NCI-H2196 treated with DMSO at 0.1 percent for 48 hours (cell line): ENCODE measurements around the gene TAS2R3.
A peak's percentile ranks its signal among the peaks of the same experiment; 100 is the strongest.
"Not testable (repeated sequence)": the region's sequence is repeated elsewhere in the genome, so short reads cannot be mapped to it uniquely, and the experiment has no call there.

Experiments used
- DNase-seq: peaks from one replicate; lab custom pipeline; 2025; ENCODE audit not compliant: unreplicated experiment; lab: John Stamatoyannopoulos, UW

TAS2R3 gene

GRCh38 chr7:141763797-141764196 lies at the start of gene TAS2R3:
Gene TAS2R3 (plus strand): TSS chr7:141764097. CDS start chr7:141764159, 62 bp downstream.
- no peak for DNase-seq

- no peak for DNase-seq
Observed at GRCh38 chr7:141714571-141714970, 49.3 kb upstream of the TAS2R3 start.

GRCh38 chr7:141715018-141715417 lies 48.9 kb upstream of the TAS2R3 start:
- DNase-seq = no peak

- no peak for DNase-seq
Observed at GRCh38 chr7:141715794-141716689, 47.9 kb upstream of the TAS2R3 start.

GRCh38 chr7:141717450-141717849 lies 46.4 kb upstream of the TAS2R3 start:
- DNase-seq = no peak

GRCh38 chr7:141722529-141722928 lies 41.4 kb upstream of the TAS2R3 start:
- DNase-seq = no peak

- no peak for DNase-seq
Observed at GRCh38 chr7:141729020-141729419, 34.9 kb upstream of the TAS2R3 start.

GRCh38 chr7:141731476-141732149 lies 32.3 kb upstream of the TAS2R3 start:
- no peak for DNase-seq

- no peak for DNase-seq
Observed at GRCh38 chr7:141737118-141737835, 26.6 kb upstream of the TAS2R3 start.

GRCh38 chr7:141737836-141738591 lies 25.9 kb upstream of the TAS2R3 start, which contains the start of gene SSBP1:
Gene SSBP1 (plus strand): TSS chr7:141738358. CDS start chr7:141739167, 809 bp downstream.
- peak; percentile 95 for DNase-seq

- no peak for DNase-seq
Observed at GRCh38 chr7:141738592-141739013, 25.3 kb upstream of the TAS2R3 start.

- no peak for DNase-seq
Observed at GRCh38 chr7:141739250-141739649, 24.6 kb upstream of the TAS2R3 start.

- no peak for DNase-seq
Observed at GRCh38 chr7:141742229-141742628, 21.7 kb upstream of the TAS2R3 start.

- no peak for DNase-seq
Observed at GRCh38 chr7:141744131-141744530, 19.8 kb upstream of the TAS2R3 start.

- DNase-seq = no peak
Observed at GRCh38 chr7:141748396-141748795, 15.5 kb upstream of the TAS2R3 start.

- DNase-seq = not testable (repeated sequence)
Observed at GRCh38 chr7:141751904-141752303, 12.0 kb upstream of the TAS2R3 start.

- no peak for DNase-seq
Observed at GRCh38 chr7:141752634-141753033, 11.3 kb upstream of the TAS2R3 start.

GRCh38 chr7:141754939-141755338 lies 9.0 kb upstream of the TAS2R3 start:
- DNase-seq = no peak

- not testable (repeated sequence) for DNase-seq
Observed at GRCh38 chr7:141770083-141770583, 6.2 kb downstream of the TAS2R3 start.

GRCh38 chr7:141776374-141776773 lies 12.5 kb downstream of the TAS2R3 start, which contains the start of gene TAS2R4:
Gene TAS2R4 (plus strand): TSS chr7:141776674. CDS start chr7:141778489, 1,815 bp downstream.
- no peak for DNase-seq
